K562 (cell line): ENCODE measurements around the gene PRKD2. TPM values are rescaled to one million over a fixed set of nuclear protein-coding genes. Genes with fewer than 3 reads are reported as not detected.

Source experiments
- BCL6 ChIP-seq: fragments of 250-450 bp; sonication (Bioruptor Pico); IDR thresholded peaks from 2 replicates; pipeline ENCODE4 v1.4.0; 2020
- CBFA2T3 ChIP-seq: fragments of 450-650 bp; IDR thresholded peaks from 2 replicates; pipeline ENCODE4 v1.6.1; 2017
- CREM ChIP-seq: IDR thresholded peaks from 2 replicates; pipeline ENCODE4 v1.6.1; 2014; ENCODE audit warnings: antibody characterized with exemption, low read depth
- HDGF ChIP-seq: fragments of 450-650 bp; IDR thresholded peaks from 2 replicates; pipeline ENCODE4 v1.6.1; 2016
- JUND ChIP-seq, 2 experiments: IDR thresholded peaks; 2 replicates in 1 of 2; 3 replicates in 1 of 2; pipeline ENCODE4 v1.6.1; 2011; ENCODE audit warnings: borderline replicate concordance in 2 of 2, low read depth in 2 of 2, low read length in 2 of 2, improper control_type of control experiment in 1 of 2, missing biosample characterization in 1 of 2, missing genetic modification characterization in 1 of 2, missing genetic modification reagents in 1 of 2
- L3MBTL2 ChIP-seq: fragments of 450-650 bp; IDR thresholded peaks from 2 replicates; pipeline ENCODE4 v1.6.1; 2016; ENCODE audit warnings: mild to moderate bottlenecking, moderate library complexity
- MXI1 ChIP-seq: IDR thresholded peaks from 2 replicates; pipeline ENCODE4 v1.6.1; 2011; ENCODE audit warnings: low read depth, mild to moderate bottlenecking, improper control_type of control experiment, low read length
- NR1H2 ChIP-seq: sonication (generic); formaldehyde crosslinking; IDR thresholded peaks from 2 replicates; pipeline ENCODE4 v1.4.0; 2020; ENCODE audit warnings: mild to moderate bottlenecking, missing genetic modification reagents
- NRF1 ChIP-seq, 2 experiments: fragments of 450-650 bp; IDR thresholded peaks in 1 of 2; conservative IDR thresholded peaks in 1 of 2; 2 replicates each; pipeline ENCODE4 v1.6.1; 2014; ENCODE audit warnings: mild to moderate bottlenecking in 2 of 2
- POLR3A ChIP-seq: IDR thresholded peaks from 2 replicates; pipeline ENCODE4 v1.6.1; 2011; ENCODE audit warnings: borderline replicate concordance, mild to moderate bottlenecking, moderate library complexity; ENCODE audit not compliant: insufficient read length, insufficient read depth; ENCODE audit errors: extremely low read depth
- PRPF4 ChIP-seq: fragments of 200-400 bp; formaldehyde crosslinking; IDR thresholded peaks from one replicate; pipeline ENCODE4 v1.6.1; 2017; ENCODE audit warnings: low read length, low read depth, mild to moderate bottlenecking; ENCODE audit not compliant: insufficient read depth, poor library complexity, severe bottlenecking
- PTRF ChIP-seq: fragments of 450-650 bp; IDR thresholded peaks from 2 replicates; pipeline ENCODE4 v1.6.1; 2016; ENCODE audit warnings: mild to moderate bottlenecking, missing genetic modification characterization, missing compliant biosample characterization
- RBM34 ChIP-seq: fragments of 200-400 bp; formaldehyde crosslinking; IDR thresholded peaks from 2 replicates; pipeline ENCODE4 v1.6.1; 2018; ENCODE audit warnings: low read length, borderline replicate concordance; ENCODE audit not compliant: insufficient read depth
- TRIM24 ChIP-seq, 2 experiments: fragments of 450-650 bp; IDR thresholded peaks; 2 replicates each; pipeline ENCODE4 v1.6.1; 2016
- XRCC5 ChIP-seq: fragments of 200-400 bp; formaldehyde crosslinking; IDR thresholded peaks from 2 replicates; pipeline ENCODE4 v1.6.1; 2017; ENCODE audit warnings: low read depth, mild to moderate bottlenecking, low read length
- ZEB2 ChIP-seq: fragments of 450-650 bp; IDR thresholded peaks from 2 replicates; pipeline ENCODE4 v1.6.1; 2016
- ZFP1 ChIP-seq: fragments of 450-650 bp; formaldehyde crosslinking; IDR thresholded peaks from 2 replicates; pipeline ENCODE4 v1.4.0; 2020; ENCODE audit warnings: mild to moderate bottlenecking, mixed read lengths
- ZNF239 ChIP-seq: fragments of 250-450 bp; sonication (Bioruptor Pico); IDR thresholded peaks from 2 replicates; pipeline ENCODE4 v1.4.0; 2020; ENCODE audit warnings: mild to moderate bottlenecking
- polyA plus RNA-seq, 8 experiments: library from polyadenylated mRNA; depleted of rRNA in 4 of 8; stranded (reverse) in 5 of 8; unstranded in 3 of 8; fragments of >200 nt; fragmentation: Nextera tagmentation in 2 of 8; fragmentation: Illumina TruSeq in 1 of 8; extraction: Ambion mirVana in 2 of 8; extraction: Trizol in 1 of 8; gene quantifications; 2 replicates each; pipeline versions ENCODE4 v1.2.1 to v1.2.3, GENCODE V29; 2011 to 2014; ENCODE audit warnings: inconsistent platforms in 1 of 8, missing spikeins in 1 of 8
- total RNA-seq, 7 experiments: library from RNA; depleted of rRNA in 6 of 7; stranded (reverse); fragments of >200 nt in 6 of 7; fragmentation: Illumina TruSeq in 2 of 7; extraction: Trizol in 2 of 7; gene quantifications; 2 replicates each; pipeline versions ENCODE4 v1.2.1 to v1.2.3, GENCODE V29; 2011 to 2021; ENCODE audit warnings: low replicate concordance in 1 of 7
- TF ChIP-seq, protein P1 (sequence below), 3 experiments: fragments of 200-800 bp in 1 of 3; sonication (Bioruptor generic) in 1 of 3; sonication (generic) in 1 of 3; formaldehyde crosslinking in 1 of 3; IDR thresholded peaks; 2 replicates each; pipeline versions ENCODE4 v1.6.1 to v1.8.0; 2016 to 2022; ENCODE audit warnings: mild to moderate bottlenecking in 2 of 3, missing compliant biosample characterization in 2 of 3, missing genetic modification characterization in 2 of 3, missing genetic modification reagents in 1 of 3
- TF ChIP-seq, protein P2 (sequence below), 3 experiments: IDR thresholded peaks in 2 of 3; conservative IDR thresholded peaks in 1 of 3; 2 replicates each; pipeline ENCODE4 v1.5.1; 2011 to 2012; ENCODE audit warnings: low read length in 3 of 3, mild to moderate bottlenecking in 3 of 3, control low read depth in 2 of 3, improper control_type of control experiment in 1 of 3, inconsistent platforms in 1 of 3, low read depth in 1 of 3, mixed read lengths in 1 of 3, moderate library complexity in 1 of 3; ENCODE audit not compliant: insufficient read depth in 2 of 3
- TF ChIP-seq, protein P3 (sequence below), 2 experiments: fragments of 450-650 bp; IDR thresholded peaks; 2 replicates each; pipeline ENCODE4 v1.6.1; 2018; ENCODE audit warnings: mild to moderate bottlenecking in 2 of 2, low read depth in 1 of 2; ENCODE audit not compliant: partially characterized antibody in 2 of 2

PRKD2 gene
- total and polyA plus RNA-seq, 9 of the 15 experiments (the other 6 are each of a cell fraction or from before 2014, with no cell fraction given) = 1.8 to 60.0 (median 15.0) TPM

DNA sequence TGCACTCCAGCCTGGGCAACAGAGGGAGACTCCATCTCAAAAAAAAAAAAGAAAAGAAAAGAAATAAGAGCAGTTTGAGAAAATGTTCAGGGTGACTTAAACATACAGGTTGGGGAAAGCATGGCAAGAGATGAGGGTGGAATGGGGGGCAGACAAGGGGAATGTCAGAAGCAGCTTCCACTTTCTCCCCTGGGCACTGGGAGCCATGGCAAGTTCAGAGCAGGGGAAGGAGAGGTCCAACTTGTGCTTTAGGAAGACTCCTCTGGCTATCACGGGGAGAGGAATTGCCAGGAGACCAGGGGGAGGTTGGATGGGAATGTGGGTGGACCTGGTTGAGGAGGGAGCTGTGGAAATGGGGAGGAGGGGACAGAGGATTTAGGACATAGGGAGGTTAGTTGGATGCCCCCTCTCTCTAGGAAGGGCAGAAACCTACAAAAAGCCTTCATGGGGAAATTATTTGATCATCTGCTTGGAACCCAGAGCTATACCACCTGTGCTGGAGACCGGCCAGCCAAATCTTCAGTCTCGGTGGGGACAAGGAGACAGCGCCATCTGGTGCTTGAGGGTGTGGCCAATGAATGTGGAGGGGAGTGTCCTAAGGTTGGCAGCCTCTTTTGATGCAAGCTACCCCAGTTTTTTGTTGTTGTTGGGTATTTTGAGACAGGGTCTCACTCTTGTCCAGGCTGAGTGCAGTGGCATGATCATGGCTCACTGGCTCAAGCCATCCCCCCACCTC, 36.7 kb upstream of the PRKD2 start (continued):
- TF ChIP-seq, protein P1, sequence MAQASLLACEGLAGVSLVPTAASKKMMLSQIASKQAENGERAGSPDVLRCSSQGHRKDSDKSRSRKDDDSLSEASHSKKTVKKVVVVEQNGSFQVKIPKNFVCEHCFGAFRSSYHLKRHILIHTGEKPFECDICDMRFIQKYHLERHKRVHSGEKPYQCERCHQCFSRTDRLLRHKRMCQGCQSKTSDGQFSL (CRISPR knock-in tag; IDR thresholded peaks at IDR 0.05) = no peak
- TF ChIP-seq, protein P1 (tag; IDR thresholded peaks at IDR 0.05) = no peak
- TF ChIP-seq RBM34 (no peak), CREM (no peak), ZEB2 (0 out of 2 replicates have a peak, but pooled peaks have one; percentile 26), HDGF (peak; percentile 71; the same call in 1 of the 2 replicates), CBFA2T3 (no peak), TRIM24 (IDR thresholded peaks at IDR 0.05) (no peak), NR1H2 (CRISPR knock-in tag) (no peak), NRF1 (conservative IDR thresholded peaks at IDR 0.05 in 1 of 2, IDR thresholded peaks at IDR 0.05 in 1 of 2) (no peak), POLR3A (no peak), JUND (IDR thresholded peaks at IDR 0.05; ENCODE audit: borderline replicate concordance, low read depth, low read length) (0 out of 2 replicates have a peak, but pooled peaks have one; percentile 15), JUND (tag; IDR thresholded peaks at IDR 0.05; ENCODE audit: borderline replicate concordance, low read depth, low read length) (no peak), L3MBTL2 (0 out of 2 replicates have a peak, but pooled peaks have one; percentile 9), ZFP1 (CRISPR knock-in tag) (no peak), MXI1 (no peak), XRCC5 (peak; percentile 39; the same call in 1 of the 2 replicates), ZNF239 (CRISPR knock-in tag) (no peak), PTRF (no peak), PRPF4 (no peak), BCL6 (CRISPR knock-in tag) (no peak)
- TF ChIP-seq, protein P2, sequence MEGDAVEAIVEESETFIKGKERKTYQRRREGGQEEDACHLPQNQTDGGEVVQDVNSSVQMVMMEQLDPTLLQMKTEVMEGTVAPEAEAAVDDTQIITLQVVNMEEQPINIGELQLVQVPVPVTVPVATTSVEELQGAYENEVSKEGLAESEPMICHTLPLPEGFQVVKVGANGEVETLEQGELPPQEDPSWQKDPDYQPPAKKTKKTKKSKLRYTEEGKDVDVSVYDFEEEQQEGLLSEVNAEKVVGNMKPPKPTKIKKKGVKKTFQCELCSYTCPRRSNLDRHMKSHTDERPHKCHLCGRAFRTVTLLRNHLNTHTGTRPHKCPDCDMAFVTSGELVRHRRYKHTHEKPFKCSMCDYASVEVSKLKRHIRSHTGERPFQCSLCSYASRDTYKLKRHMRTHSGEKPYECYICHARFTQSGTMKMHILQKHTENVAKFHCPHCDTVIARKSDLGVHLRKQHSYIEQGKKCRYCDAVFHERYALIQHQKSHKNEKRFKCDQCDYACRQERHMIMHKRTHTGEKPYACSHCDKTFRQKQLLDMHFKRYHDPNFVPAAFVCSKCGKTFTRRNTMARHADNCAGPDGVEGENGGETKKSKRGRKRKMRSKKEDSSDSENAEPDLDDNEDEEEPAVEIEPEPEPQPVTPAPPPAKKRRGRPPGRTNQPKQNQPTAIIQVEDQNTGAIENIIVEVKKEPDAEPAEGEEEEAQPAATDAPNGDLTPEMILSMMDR (IDR thresholded peaks at IDR 0.05 in 2 of 3, conservative IDR thresholded peaks at IDR 0.05 in 1 of 3; ENCODE audit: insufficient read depth in 2 of 3, low read depth in 1 of 3, low read length in 3 of 3) = peak; percentile 77 to 83 (median 79)
- TF ChIP-seq, protein P3, sequence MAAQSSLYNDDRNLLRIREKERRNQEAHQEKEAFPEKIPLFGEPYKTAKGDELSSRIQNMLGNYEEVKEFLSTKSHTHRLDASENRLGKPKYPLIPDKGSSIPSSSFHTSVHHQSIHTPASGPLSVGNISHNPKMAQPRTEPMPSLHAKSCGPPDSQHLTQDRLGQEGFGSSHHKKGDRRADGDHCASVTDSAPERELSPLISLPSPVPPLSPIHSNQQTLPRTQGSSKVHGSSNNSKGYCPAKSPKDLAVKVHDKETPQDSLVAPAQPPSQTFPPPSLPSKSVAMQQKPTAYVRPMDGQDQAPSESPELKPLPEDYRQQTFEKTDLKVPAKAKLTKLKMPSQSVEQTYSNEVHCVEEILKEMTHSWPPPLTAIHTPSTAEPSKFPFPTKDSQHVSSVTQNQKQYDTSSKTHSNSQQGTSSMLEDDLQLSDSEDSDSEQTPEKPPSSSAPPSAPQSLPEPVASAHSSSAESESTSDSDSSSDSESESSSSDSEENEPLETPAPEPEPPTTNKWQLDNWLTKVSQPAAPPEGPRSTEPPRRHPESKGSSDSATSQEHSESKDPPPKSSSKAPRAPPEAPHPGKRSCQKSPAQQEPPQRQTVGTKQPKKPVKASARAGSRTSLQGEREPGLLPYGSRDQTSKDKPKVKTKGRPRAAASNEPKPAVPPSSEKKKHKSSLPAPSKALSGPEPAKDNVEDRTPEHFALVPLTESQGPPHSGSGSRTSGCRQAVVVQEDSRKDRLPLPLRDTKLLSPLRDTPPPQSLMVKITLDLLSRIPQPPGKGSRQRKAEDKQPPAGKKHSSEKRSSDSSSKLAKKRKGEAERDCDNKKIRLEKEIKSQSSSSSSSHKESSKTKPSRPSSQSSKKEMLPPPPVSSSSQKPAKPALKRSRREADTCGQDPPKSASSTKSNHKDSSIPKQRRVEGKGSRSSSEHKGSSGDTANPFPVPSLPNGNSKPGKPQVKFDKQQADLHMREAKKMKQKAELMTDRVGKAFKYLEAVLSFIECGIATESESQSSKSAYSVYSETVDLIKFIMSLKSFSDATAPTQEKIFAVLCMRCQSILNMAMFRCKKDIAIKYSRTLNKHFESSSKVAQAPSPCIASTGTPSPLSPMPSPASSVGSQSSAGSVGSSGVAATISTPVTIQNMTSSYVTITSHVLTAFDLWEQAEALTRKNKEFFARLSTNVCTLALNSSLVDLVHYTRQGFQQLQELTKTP (IDR thresholded peaks at IDR 0.05; ENCODE audit: low read depth in 1 of 2, partially characterized antibody in 2 of 2) = no peak
